Stimulated activated CD4-positive, alpha-beta T cell treated with anti-CD3 and anti-CD28 coated beads, Interleukin-1b, Interleukin-23, amount 100 ng/mL, for 1 hour (primary cell): ENCODE measurements around the gene WDR46.
"Not testable (repeated sequence)": the region's sequence is repeated elsewhere in the genome, so short reads cannot be mapped to it uniquely, and the experiment has no call there.

Experiments
- DNase-seq, 2 donors: peaks; one replicate each; pipeline ENCODE4 v3.0.0-alpha.2; 2020; ENCODE audit warnings: low read depth in 2 of 2

Gene WDR46

GRCh38 chr6:33288141-33288920 lies 708 bp downstream of the WDR46 start:
- DNase-seq, result no peak

DNA sequence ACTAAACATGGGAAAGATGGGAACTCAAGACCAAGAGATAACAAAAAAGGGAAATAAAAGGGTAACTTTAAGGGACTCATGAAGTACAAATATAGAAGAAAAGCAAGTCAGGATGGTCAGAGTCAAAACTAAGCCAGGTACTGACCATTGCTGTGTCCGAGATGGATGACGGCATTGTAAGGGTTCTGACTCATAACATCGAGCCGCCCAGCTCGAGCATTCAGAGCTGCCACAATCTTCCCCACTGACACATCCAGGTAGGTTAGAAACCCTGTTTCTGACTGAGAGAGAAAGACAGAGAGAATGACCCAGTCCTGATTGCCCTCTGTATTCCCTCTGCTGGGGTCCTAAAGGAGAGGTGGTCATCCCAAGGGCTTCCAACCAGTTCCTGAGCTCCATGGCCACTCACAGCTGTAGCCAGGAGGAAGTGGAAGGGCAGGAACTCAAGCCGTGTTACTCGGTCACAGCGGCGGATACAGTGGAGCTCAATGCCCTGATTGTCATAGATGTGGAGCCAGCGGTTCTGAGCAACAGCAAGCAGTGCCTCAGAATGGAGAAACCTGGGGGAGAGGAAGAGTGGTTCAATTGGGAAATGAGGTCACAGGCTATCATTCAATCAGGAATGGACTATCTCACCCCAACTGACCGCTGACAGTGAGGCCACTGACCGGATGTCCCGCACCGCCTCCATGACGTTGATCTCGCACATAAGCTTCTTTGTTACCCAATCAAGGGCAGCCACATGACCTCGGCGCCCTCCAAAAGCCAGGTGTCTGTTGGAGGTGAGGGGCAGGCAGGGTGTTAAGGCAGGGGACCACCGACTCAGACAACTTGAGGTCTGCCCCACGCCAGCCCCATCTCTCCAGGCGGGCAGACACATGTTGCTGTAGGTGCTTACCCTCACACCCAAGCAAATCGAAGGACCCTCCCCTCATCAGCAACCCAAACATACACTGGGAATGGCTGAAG lies 1.8 kb downstream of the WDR46 start:
- DNase-seq, result no peak

- not testable (repeated sequence) for DNase-seq
Observed at GRCh38 chr6:33285214-33285613, 3.8 kb downstream of the WDR46 start.

GRCh38 chr6:33280539-33280938 lies 8.5 kb downstream of the WDR46 start:
- no peak for DNase-seq

GRCh38 chr6:33279971-33280511 lies 9.0 kb downstream of the WDR46 start:
- no peak for DNase-seq

- DNase-seq, result no peak
Observed at GRCh38 chr6:33279257-33279695, 9.8 kb downstream of the WDR46 start.

DNA sequence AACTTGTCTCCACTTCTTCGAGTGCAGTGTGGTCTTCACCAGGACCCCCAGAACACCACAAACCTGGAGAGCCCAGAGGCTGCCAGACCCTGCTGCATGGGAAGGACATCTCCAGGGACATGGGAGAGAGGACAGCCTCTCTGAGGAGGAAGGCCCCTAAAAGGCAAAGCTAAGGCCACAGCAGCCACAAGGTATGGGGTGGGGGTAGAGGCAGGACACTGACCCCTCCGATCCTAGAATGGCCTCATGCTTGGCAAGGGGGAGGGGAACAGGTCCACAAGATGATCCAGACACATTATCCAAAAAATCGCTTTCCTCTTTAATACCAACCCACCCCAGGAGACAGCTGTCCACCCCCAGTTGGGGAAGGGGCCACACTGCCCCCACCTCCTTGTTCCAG lies 10.2 kb downstream of the WDR46 start:
- DNase-seq, result no peak

DNA sequence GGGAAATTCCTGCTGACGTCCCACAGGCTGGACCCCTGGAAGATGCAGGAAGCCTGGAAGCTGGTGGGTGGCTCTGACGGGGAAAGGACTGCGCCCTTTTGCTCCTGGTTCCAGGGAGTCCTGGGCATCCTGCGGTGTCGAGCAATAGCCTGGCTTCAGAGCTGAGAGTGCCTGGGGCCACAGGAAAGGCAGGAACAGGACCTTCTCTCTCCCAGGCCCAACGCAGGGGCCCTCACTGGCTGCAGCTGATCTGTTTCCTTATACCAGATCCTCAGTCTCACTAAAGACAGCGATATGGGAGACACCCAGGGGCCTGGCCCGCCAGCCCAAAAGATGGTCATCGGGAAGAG lies 10.7 kb downstream of the WDR46 start:
- DNase-seq, result no peak

GRCh38 chr6:33277663-33278391 lies 11.2 kb downstream of the WDR46 start:
- DNase-seq, result no peak

GRCh38 chr6:33276864-33277662 lies 12.0 kb downstream of the WDR46 start, which contains the start of gene B3GALT4:
Gene B3GALT4, plus strand, starts transcription at chr6:33277123. Its CDS starts 297 bp downstream, at chr6:33277420.
- DNase-seq, result no peak

- no peak for DNase-seq
Observed at GRCh38 chr6:33276581-33276863, 12.5 kb downstream of the WDR46 start.

- DNase-seq, result not testable (repeated sequence)
Observed at GRCh38 chr6:33275795-33276580, 13.1 kb downstream of the WDR46 start.

GRCh38 chr6:33273924-33274902 lies 14.8 kb downstream of the WDR46 start:
- no peak for DNase-seq

DNA sequence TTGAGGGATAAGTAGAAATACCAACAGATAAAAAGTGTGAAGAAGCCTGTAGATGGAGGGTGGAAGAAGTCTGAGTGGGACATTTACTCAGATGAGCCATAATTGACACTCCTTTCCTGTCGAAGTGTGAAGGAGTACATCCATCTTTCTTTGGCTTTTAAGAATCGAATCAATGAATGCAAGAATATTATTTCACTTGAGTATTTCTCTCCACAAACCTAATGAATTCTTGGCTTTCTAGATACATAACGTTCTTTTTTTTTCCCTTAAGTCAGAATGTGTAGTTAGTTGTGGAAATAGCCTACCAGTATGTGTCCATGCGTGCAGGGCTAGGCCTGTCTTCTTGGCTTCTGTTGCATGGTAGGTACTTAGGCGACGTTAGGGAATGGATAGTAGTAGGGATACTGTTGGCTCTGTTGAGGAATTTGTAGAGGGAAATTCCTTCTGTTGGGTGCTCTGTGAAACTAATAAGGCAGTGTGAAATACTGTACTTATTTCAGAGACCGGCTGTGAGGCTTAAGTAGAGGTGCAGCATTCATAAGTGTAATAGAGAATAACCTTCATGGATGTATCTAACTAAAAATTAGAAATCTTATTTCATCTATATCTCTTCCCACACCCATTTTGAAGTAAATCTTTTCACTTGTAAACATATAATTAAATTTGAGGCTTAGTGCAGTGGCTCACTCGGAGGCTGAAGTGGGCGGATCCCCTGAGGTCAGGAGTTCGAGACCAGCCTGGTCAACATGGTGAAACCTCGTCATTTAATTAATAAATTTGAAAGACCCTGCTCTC lies 15.7 kb downstream of the WDR46 start:
- DNase-seq, result no peak

DNA sequence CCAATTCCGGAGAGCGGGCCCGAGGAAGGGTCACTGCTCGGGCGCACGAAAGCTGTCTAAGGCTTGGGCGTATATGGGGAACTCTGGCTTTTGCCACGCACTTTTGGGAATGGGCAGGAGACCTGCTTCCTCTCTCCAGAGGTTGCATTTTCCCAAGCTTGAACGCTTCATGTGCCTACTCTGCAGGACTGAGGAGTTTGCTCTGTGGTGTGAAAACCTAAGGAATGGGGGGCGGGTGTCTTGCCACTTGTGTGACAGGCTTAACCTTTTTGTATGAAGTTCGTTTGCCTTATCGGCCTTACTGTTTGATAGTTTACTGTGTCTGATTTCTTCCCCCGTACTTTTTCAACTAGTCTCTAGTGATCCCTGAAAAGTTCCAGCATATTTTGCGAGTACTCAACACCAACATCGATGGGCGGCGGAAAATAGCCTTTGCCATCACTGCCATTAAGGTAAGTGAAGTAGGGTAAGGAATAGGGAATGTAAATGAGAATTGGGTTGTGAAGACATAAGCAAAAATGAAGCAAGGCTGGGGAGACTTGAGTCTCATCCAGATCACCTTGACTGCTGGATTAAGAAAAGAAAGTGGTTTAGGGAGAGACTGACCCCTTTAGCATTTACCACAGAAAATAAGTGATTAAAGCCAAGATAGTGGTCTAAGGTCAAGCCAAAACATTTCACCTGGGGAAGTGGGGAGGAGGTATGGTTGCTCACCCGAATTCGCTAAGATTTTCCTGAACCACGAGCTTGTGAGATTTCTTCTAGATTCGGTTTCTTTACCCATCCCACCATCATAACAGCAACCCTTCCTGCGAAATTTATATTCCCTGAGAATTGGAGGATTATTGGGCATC lies 16.5 kb downstream of the WDR46 start:
- no peak for DNase-seq

- peak; percentile 72 to 86 for DNase-seq
Observed at GRCh38 chr6:33271468-33272274, 17.4 kb downstream of the WDR46 start, which contains the start of the genes RPS18 and VPS52. Gene RPS18, plus strand, starts transcription at chr6:33272075. Its CDS starts 45 bp downstream, at chr6:33272120. Gene VPS52, minus strand, starts transcription at chr6:33271876. Its CDS starts 201 bp downstream, at chr6:33271675.
